Loucy (cell line): ENCODE results near the gene COX19.

Experiments used
- H2AFZ ChIP-seq: fragments of 200-600 bp; sonication (generic); 2 replicates; pipeline ENCODE4 v1.6.0; 2016; ENCODE audit warnings: antibody characterized with exemption, mild to moderate bottlenecking, low read length, moderate library complexity
- H3F3A ChIP-seq: fragments of 200-600 bp; 2 replicates; pipeline ENCODE4 v1.6.0; 2016; ENCODE audit warnings: antibody characterized with exemption, low read depth, mild to moderate bottlenecking
- H3K27me3 ChIP-seq: fragments of 200-600 bp; sonication (generic); 2 replicates; pipeline ENCODE4 v1.6.1; 2014; ENCODE audit warnings: low read length, mild to moderate bottlenecking; ENCODE audit not compliant: insufficient read depth, poor library complexity, severe bottlenecking
- H3K36me3 ChIP-seq: fragments of 200-600 bp; sonication (generic); 2 replicates; pipeline ENCODE4 v1.6.1; 2016; ENCODE audit warnings: low read length; ENCODE audit not compliant: insufficient read depth
- H3K4me1 ChIP-seq: fragments of 200-600 bp; sonication (generic); 2 replicates; pipeline ENCODE4 v1.5.1; 2014; ENCODE audit warnings: low read length, mild to moderate bottlenecking; ENCODE audit not compliant: insufficient read depth, poor library complexity, severe bottlenecking
- H3K4me2 ChIP-seq: fragments of 200-600 bp; sonication (generic); 2 replicates; pipeline ENCODE4 v1.6.0; 2014; ENCODE audit warnings: antibody characterized with exemption, low read length, low read depth, mild to moderate bottlenecking; ENCODE audit not compliant: poor library complexity, severe bottlenecking
- H3K4me3 ChIP-seq: fragments of 200-600 bp; sonication (generic); 2 replicates; pipeline ENCODE4 v1.5.1; 2014; ENCODE audit warnings: low read length, mild to moderate bottlenecking, mixed read lengths; ENCODE audit not compliant: poor library complexity, severe bottlenecking
- H3K79me2 ChIP-seq: fragments of 200-600 bp; sonication (generic); 2 replicates; pipeline ENCODE4 v1.6.1; 2014; ENCODE audit warnings: low read length; ENCODE audit not compliant: insufficient read depth
- H3K9ac ChIP-seq: fragments of 200-600 bp; sonication (generic); 2 replicates; pipeline ENCODE4 v1.6.0; 2014; ENCODE audit warnings: mild to moderate bottlenecking, low read depth, low read length, moderate library complexity; ENCODE audit not compliant: poor library complexity, severe bottlenecking
- H3K9me2 ChIP-seq: fragments of 200-600 bp; sonication (generic); replicated peaks from 2 replicates; pipeline ENCODE4 v1.6.1; 2016; ENCODE audit warnings: low read depth, low read length, mixed read lengths
- H3K9me3 ChIP-seq: fragments of 200-600 bp; sonication (generic); 2 replicates; pipeline ENCODE4 v1.6.1; 2014; ENCODE audit warnings: mild to moderate bottlenecking, antibody characterized with exemption, low read length, low read depth; ENCODE audit not compliant: insufficient read depth
- H4K20me1 ChIP-seq: fragments of 200-600 bp; sonication (generic); 2 replicates; pipeline ENCODE4 v1.6.0; 2014; ENCODE audit warnings: antibody characterized with exemption, low read length, mild to moderate bottlenecking; ENCODE audit not compliant: insufficient read depth, poor library complexity, severe bottlenecking
- EZH2phosphoT487 ChIP-seq: fragments of 200-600 bp; IDR thresholded peaks from 2 replicates; pipeline ENCODE4 v1.6.1; 2018; ENCODE audit warnings: antibody characterized with exemption, mild to moderate bottlenecking, moderate library complexity, borderline replicate concordance
- TF ChIP-seq, protein P1 (sequence below): fragments of 200-600 bp; sonication (generic); conservative IDR thresholded peaks from 2 replicates; pipeline ENCODE4 v1.5.1; 2014; ENCODE audit warnings: mild to moderate bottlenecking, antibody characterized with exemption, low read length

The COX19 gene

GRCh38 chr7:978416-979091, 3.2 kb upstream of the COX19 start:
- H3K36me3 ChIP-seq = no peaks in the 10 kb centered on the region
- H3K79me2 ChIP-seq = peaks cover 18% of the 10 kb centered on the region
- peaks cover 54% of the 10 kb centered on the region for H3K4me1 ChIP-seq
- peak overlapping the region; percentile 71 for H3K9ac ChIP-seq
- H2AFZ ChIP-seq = no peak overlapping the region
- H3K9me2 ChIP-seq = no peaks in the 10 kb centered on the region
- peaks cover 4% of the 10 kb centered on the region; the same call in 1 of the 2 replicates for H3F3A ChIP-seq
- H3K4me3 ChIP-seq = no peak overlapping the region
- H4K20me1 ChIP-seq = peaks cover 14% of the 10 kb centered on the region
- H3K4me2 ChIP-seq = peak overlapping the region; percentile 54
- no peaks in the 10 kb centered on the region for H3K9me3 ChIP-seq
- no peaks in the 10 kb centered on the region for H3K27me3 ChIP-seq
- no peak for TF ChIP-seq EZH2phosphoT487
- TF ChIP-seq, protein P1, sequence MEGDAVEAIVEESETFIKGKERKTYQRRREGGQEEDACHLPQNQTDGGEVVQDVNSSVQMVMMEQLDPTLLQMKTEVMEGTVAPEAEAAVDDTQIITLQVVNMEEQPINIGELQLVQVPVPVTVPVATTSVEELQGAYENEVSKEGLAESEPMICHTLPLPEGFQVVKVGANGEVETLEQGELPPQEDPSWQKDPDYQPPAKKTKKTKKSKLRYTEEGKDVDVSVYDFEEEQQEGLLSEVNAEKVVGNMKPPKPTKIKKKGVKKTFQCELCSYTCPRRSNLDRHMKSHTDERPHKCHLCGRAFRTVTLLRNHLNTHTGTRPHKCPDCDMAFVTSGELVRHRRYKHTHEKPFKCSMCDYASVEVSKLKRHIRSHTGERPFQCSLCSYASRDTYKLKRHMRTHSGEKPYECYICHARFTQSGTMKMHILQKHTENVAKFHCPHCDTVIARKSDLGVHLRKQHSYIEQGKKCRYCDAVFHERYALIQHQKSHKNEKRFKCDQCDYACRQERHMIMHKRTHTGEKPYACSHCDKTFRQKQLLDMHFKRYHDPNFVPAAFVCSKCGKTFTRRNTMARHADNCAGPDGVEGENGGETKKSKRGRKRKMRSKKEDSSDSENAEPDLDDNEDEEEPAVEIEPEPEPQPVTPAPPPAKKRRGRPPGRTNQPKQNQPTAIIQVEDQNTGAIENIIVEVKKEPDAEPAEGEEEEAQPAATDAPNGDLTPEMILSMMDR = no peak

DNA sequence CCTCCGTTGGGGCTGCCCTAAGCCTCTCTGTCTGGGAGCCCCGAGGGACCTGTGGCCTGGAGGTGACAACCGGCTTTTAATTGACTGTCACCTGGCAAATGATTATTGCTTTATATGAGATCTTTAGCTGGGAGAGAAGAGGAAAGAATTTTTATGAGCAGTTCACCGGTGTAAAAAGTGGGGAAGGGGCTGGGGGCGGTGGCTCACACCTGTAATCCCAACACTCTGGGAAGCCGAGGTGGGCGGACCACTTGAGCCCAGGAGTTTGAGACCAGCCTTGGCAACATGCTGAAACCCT, 2.6 kb upstream of the COX19 start:
- Histone ChIP-seq H3K9me3 (no peaks in the 10 kb centered on the region), H3K27me3 (no peaks in the 10 kb centered on the region), H3K9me2 (no peaks in the 10 kb centered on the region), H3F3A (peaks cover 4% of the 10 kb centered on the region; the same call in 1 of the 2 replicates), H2AFZ (no peak overlapping the region), H3K79me2 (peaks cover 23% of the 10 kb centered on the region), H3K4me3 (peak overlapping the region; percentile 26), H3K4me1 (peaks cover 59% of the 10 kb centered on the region), H3K4me2 (peak overlapping the region; percentile 54), H3K36me3 (no peaks in the 10 kb centered on the region; the same call in 1 of the 2 replicates), H3K9ac (peak overlapping the region; percentile 71), H4K20me1 (peaks cover 19% of the 10 kb centered on the region)
- no peak for TF ChIP-seq EZH2phosphoT487
- TF ChIP-seq, protein P1 = no peak

GRCh38 chr7:977326-978048, 2.1 kb upstream of the COX19 start:
- Histone ChIP-seq H3F3A (peaks cover 4% of the 10 kb centered on the region; the same call in 1 of the 2 replicates), H3K9ac (peak overlapping the region; percentile 71), H3K79me2 (peaks cover 28% of the 10 kb centered on the region), H3K27me3 (no peaks in the 10 kb centered on the region), H3K9me3 (no peaks in the 10 kb centered on the region), H4K20me1 (peaks cover 24% of the 10 kb centered on the region), H2AFZ (peak overlapping the region; percentile 22; the same call in 1 of the 2 replicates), H3K4me2 (peak overlapping the region; percentile 54), H3K36me3 (peaks cover 4% of the 10 kb centered on the region; the same call in 1 of the 2 replicates), H3K9me2 (no peaks in the 10 kb centered on the region), H3K4me1 (peaks cover 59% of the 10 kb centered on the region), H3K4me3 (peak overlapping the region; percentile 26)
- TF ChIP-seq EZH2phosphoT487 = no peak
- TF ChIP-seq, protein P1 = no peak
